H1 (cell line): ENCODE data around the gene SGPP2.

ENCODE experiments used
- HDAC2 ChIP-seq, 2 experiments: fragments of 300-600 bp in 1 of 2; sonication (generic) in 1 of 2; IDR thresholded peaks; 2 replicates each; pipeline ENCODE4 v1.6.1; 2011 to 2012; ENCODE audit warnings: low read depth in 2 of 2, low read length in 2 of 2, mild to moderate bottlenecking in 2 of 2, moderate library complexity in 2 of 2, borderline replicate concordance in 1 of 2, inconsistent platforms in 1 of 2
- MAFK ChIP-seq: IDR thresholded peaks from 2 replicates; pipeline ENCODE4 v1.6.1; 2012; ENCODE audit warnings: low read depth, mild to moderate bottlenecking, improper control_type of control experiment, low read length
- POLR2A ChIP-seq, 2 experiments: IDR thresholded peaks; 1 replicate in 1 of 2; 2 replicates in 1 of 2; pipeline ENCODE4 v1.6.1; 2011; ENCODE audit warnings: low read depth in 2 of 2, low read length in 2 of 2, mild to moderate bottlenecking in 2 of 2; ENCODE audit errors: control extremely low read depth in 1 of 2
- POLR2AphosphoS5 ChIP-seq: IDR thresholded peaks from 2 replicates; pipeline ENCODE4 v1.6.1; 2011; ENCODE audit warnings: low read depth, low read length
- SP1 ChIP-seq: IDR thresholded peaks from 2 replicates; pipeline ENCODE4 v1.6.1; 2011; ENCODE audit warnings: low read depth, low read length
- SUZ12 ChIP-seq: fragments of 200-600 bp; sonication (generic); IDR thresholded peaks from 2 replicates; pipeline ENCODE4 v1.6.1; 2012; ENCODE audit warnings: mild to moderate bottlenecking, inconsistent platforms, low read length, moderate library complexity, mixed read lengths
- TF ChIP-seq, protein P1 (sequence below), 3 experiments: IDR thresholded peaks; 1 replicate in 2 of 3; 2 replicates in 1 of 3; pipeline versions ENCODE4 v1.5.1 to v1.6.1; 2011; ENCODE audit warnings: low read length in 3 of 3, mild to moderate bottlenecking in 3 of 3, inconsistent platforms in 2 of 3, low read depth in 1 of 3, moderate library complexity in 1 of 3; ENCODE audit not compliant: insufficient read depth in 1 of 3; ENCODE audit errors: control extremely low read depth in 1 of 3

DNA sequence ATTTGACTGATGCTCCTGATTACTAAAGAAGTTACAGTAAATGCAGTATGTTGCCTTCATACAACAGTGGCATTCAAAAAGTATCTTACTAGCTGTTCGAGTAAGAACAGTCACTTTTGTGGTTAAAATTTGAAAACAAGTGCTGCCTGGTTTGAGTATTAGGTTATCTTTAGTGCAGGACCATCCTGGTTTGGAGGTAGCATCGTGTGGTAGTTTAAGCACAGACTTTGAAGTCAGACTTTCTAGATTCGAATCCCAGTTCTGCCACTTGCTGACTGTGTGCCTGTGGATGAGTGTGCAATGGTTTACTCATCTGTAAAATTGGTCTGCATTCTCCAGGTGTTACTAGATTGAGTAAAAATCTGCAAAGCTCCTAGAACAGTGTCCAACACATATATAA lies 96.8 kb downstream of the SGPP2 start:
- TF ChIP-seq POLR2A (IDR thresholded peaks at IDR 0.05; ENCODE audit: control extremely low read depth in 1 of 2, low read depth in 2 of 2, low read length in 2 of 2) (no peak), SP1 (no peak), MAFK (no peak), POLR2AphosphoS5 (no peak), HDAC2 (IDR thresholded peaks at IDR 0.05; ENCODE audit: borderline replicate concordance in 1 of 2, low read depth in 2 of 2, low read length in 2 of 2) (no peak), SUZ12 (no peak)
- TF ChIP-seq, protein P1, sequence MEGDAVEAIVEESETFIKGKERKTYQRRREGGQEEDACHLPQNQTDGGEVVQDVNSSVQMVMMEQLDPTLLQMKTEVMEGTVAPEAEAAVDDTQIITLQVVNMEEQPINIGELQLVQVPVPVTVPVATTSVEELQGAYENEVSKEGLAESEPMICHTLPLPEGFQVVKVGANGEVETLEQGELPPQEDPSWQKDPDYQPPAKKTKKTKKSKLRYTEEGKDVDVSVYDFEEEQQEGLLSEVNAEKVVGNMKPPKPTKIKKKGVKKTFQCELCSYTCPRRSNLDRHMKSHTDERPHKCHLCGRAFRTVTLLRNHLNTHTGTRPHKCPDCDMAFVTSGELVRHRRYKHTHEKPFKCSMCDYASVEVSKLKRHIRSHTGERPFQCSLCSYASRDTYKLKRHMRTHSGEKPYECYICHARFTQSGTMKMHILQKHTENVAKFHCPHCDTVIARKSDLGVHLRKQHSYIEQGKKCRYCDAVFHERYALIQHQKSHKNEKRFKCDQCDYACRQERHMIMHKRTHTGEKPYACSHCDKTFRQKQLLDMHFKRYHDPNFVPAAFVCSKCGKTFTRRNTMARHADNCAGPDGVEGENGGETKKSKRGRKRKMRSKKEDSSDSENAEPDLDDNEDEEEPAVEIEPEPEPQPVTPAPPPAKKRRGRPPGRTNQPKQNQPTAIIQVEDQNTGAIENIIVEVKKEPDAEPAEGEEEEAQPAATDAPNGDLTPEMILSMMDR (IDR thresholded peaks at IDR 0.05; ENCODE audit: control extremely low read depth in 1 of 3, insufficient read depth in 1 of 3, low read depth in 1 of 3, low read length in 3 of 3): no peak
